Esophagus squamous epithelium (tissue), 5 donors: ENCODE results near the gene ENOX1. TPM values are rescaled to one million over a fixed set of nuclear protein-coding genes. Genes with fewer than 3 reads are reported as not detected.

Experiments
- DNase-seq: peaks from one replicate; lab custom pipeline; 2025; lab: John Stamatoyannopoulos, UW
- H3K27ac ChIP-seq, 4 donors: fragments of 200-600 bp; sonication (generic); one replicate each; pipeline ENCODE4 v1.5.1; 2016 to 2019; ENCODE audit warnings: mild to moderate bottlenecking in 1 of 4
- H3K27me3 ChIP-seq, 4 donors: fragments of 200-600 bp; sonication (generic); 1 replicate in 3 of 4; 2 replicates in 1 of 4; pipeline versions ENCODE4 v1.5.1 to v1.6.0; 2017 to 2021; ENCODE audit warnings: antibody characterized with exemption in 1 of 4
- H3K36me3 ChIP-seq, 3 donors: fragments of 200-600 bp; sonication (generic); one replicate each; pipeline ENCODE4 v1.5.1; 2016 to 2019
- H3K4me1 ChIP-seq, 3 donors: fragments of 200-600 bp; sonication (generic); one replicate each; pipeline ENCODE4 v1.5.1; 2017 to 2019
- H3K4me3 ChIP-seq, 4 donors: fragments of 200-600 bp; sonication (generic); 1 replicate in 3 of 4; 2 replicates in 1 of 4; pipeline ENCODE4 v1.5.1; 2016 to 2019; ENCODE audit warnings: mild to moderate bottlenecking in 2 of 4, moderate library complexity in 1 of 4
- H3K9me3 ChIP-seq, 3 donors: fragments of 200-600 bp; sonication (generic); one replicate each; pipeline ENCODE4 v1.5.1; 2016 to 2019
- POLR2A ChIP-seq, 4 donors: fragments of 450-650 bp; IDR thresholded peaks; one replicate each; pipeline ENCODE4 v1.6.1; 2017; ENCODE audit warnings: antibody characterized with exemption in 4 of 4, mild to moderate bottlenecking in 4 of 4, moderate library complexity in 3 of 4
- WGBS, 2 donors: methylation state at CpG; one replicate each; pipeline ENCODE4 v1.1.5; 2018; 5-methylcytosine and 5-hydroxymethylcytosine counted together
- intact Hi-C: fragments of 100-400 bp; cut with DNase I; formaldehyde crosslinking; loops from one replicate; pipeline ENCODE4 v1.15.0; 2022
- total RNA-seq, 4 donors: library from RNA; depleted of rRNA; stranded (reverse); fragments of >200 nt; gene quantifications; one replicate each; pipeline ENCODE4 v1.1.0, GENCODE V29; 2016
- TF ChIP-seq, protein P1 (sequence below), 6 experiments: fragments of 450-650 bp in 4 of 6; fragments of 200-600 bp in 2 of 6; sonication (generic) in 2 of 6; IDR thresholded peaks; one replicate each; pipeline ENCODE4 v1.5.1; 2016 to 2019; ENCODE audit warnings: antibody characterized with exemption in 6 of 6, mild to moderate bottlenecking in 4 of 6, moderate library complexity in 4 of 6
- donor health status: DM: yes; HTN: yes; CAD: no.

ENOX1 gene
- total RNA-seq, 4 donors from 2014 or later: 0.48 to 0.76 TPM; not detected in 2

DNA sequence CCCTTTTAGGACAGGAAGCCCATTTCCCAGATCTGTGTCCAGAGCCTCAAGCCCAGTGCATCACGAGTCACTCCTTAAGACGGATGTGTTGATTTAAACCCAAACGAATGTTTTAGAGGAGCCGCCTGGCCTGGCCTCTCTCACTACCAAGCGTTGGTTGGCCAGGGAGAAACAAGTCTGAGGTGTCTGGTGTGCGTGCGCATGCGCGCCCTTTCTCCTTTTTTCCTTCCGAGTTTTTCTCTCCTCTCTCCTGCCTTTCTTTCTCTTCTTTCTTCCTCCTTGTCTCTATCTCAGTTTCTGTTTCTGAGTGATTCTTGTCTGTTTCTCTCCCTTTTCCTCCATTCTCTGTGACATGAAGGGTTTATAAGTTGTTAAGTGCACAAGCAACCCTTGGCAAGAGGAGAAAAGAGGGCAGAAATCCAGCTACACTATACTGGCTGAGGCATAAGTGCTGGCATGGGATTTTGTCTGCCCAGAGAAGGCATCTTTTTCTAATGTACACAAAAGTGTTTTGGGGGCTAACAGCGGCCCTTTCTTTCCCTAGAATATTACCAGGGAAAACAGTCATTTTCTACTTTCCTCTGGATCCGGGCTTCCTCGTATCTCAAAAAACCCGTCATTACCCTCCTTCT lies 592.9 kb downstream of the ENOX1 start:
- no peak for DNase-seq
- Histone ChIP-seq H3K27me3 (no peaks in the 10 kb centered on the region), H3K4me1 (no peaks in the 10 kb centered on the region), H3K27ac (no peak overlapping the region), H3K4me3 (no peak overlapping the region), H3K9me3 (no peaks in the 10 kb centered on the region), H3K36me3 (no peaks in the 10 kb centered on the region)
- WGBS, 2 donors: 76 to 86% methylated on average over 14 of the region's 14 CpGs
- no peak for TF ChIP-seq POLR2A (IDR thresholded peaks at IDR 0.05)
- TF ChIP-seq, protein P1, sequence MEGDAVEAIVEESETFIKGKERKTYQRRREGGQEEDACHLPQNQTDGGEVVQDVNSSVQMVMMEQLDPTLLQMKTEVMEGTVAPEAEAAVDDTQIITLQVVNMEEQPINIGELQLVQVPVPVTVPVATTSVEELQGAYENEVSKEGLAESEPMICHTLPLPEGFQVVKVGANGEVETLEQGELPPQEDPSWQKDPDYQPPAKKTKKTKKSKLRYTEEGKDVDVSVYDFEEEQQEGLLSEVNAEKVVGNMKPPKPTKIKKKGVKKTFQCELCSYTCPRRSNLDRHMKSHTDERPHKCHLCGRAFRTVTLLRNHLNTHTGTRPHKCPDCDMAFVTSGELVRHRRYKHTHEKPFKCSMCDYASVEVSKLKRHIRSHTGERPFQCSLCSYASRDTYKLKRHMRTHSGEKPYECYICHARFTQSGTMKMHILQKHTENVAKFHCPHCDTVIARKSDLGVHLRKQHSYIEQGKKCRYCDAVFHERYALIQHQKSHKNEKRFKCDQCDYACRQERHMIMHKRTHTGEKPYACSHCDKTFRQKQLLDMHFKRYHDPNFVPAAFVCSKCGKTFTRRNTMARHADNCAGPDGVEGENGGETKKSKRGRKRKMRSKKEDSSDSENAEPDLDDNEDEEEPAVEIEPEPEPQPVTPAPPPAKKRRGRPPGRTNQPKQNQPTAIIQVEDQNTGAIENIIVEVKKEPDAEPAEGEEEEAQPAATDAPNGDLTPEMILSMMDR (IDR thresholded peaks at IDR 0.05): no peak
- intact Hi-C loops: no loop called here

DNA sequence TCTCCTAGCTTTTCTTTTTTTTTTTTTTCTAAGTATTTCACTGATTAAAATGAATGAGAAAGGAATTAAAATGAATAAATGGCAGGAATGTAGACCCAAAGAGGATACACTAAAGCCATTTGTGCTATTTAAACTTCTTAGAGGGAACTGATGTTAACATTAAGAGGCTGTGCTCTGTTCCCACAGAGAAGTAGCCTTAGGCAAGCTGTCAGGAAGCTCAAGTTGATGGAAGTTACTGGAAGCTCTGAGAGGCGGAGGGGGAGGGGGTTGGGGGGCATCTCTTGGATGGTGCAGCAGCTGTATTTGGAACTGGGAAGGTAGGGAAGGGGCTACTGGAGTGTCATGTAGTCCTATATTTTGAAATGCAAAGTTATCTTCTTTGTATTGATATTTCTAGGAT lies 595.2 kb downstream of the ENOX1 start:
- WGBS, 2 donors: 75% methylated on average over 1 of the region's 1 CpG; no CpG with 5 or more reads in 1 of the 2 donors

DNA sequence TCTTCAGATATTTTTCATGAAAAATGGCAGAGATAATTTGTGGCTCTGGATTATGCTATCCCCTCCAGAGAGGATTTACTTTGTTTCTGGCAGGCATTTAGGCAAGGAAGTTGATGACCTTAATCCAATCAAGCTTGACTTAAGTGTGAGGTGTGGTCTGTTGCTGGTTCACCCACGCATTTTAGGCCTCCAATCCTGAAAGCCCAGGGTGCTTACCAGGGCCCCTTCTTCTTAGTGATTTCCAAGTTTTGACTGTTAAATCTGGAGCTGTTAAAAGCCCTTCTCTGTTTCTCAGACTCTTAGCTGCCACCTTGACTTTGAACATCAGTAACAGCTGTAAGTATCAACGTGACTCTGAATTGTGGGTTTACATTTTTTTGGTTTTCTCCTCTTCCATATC lies 601.5 kb downstream of the ENOX1 start:
- TF ChIP-seq POLR2A (IDR thresholded peaks at IDR 0.05): no peak
- TF ChIP-seq, protein P1 (IDR thresholded peaks at IDR 0.05): no peak
- H3K36me3 ChIP-seq: no peaks in the 10 kb centered on the region

More for the DNA sequence above, 595.2 kb downstream of the ENOX1 start:
- no peaks in the 10 kb centered on the region for H3K4me1 ChIP-seq
- intact Hi-C loops: no loop called here
- H3K9me3 ChIP-seq: no peaks in the 10 kb centered on the region
- no peak overlapping the region for H3K27ac ChIP-seq
- no peak overlapping the region for H3K4me3 ChIP-seq
- TF ChIP-seq, protein P1 (IDR thresholded peaks at IDR 0.05): no peak
- no peak for TF ChIP-seq POLR2A (IDR thresholded peaks at IDR 0.05)
- H3K27me3 ChIP-seq: no peaks in the 10 kb centered on the region
- H3K36me3 ChIP-seq: no peaks in the 10 kb centered on the region
- no peak for DNase-seq

DNA sequence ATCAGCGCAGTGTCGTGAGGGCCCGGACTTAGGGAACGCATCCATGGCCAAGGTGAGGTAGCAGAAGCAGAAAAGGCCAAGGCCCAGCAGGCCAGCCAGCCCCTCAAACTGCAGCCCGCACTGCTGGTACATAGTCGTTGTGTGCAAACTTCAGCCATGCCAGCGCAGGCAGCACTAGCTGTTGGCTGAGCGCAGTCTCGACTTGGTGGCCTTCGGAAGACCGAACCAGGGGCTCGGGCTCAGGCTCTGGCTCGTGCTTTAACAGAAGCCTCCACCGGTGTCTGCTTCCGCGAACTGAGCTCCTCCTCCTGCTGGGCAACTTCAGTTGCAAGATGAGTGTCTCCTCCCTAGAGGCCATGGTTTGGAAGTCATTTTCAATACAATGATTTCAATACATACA lies 605.9 kb downstream of the ENOX1 start:
- no peak for TF ChIP-seq POLR2A (IDR thresholded peaks at IDR 0.05)
- TF ChIP-seq, protein P1 (IDR thresholded peaks at IDR 0.05): no peak
- Histone ChIP-seq H3K9me3 (no peaks in the 10 kb centered on the region), H3K36me3 (no peaks in the 10 kb centered on the region), H3K4me3 (no peak overlapping the region), H3K27ac (no peak overlapping the region), H3K27me3 (no peaks in the 10 kb centered on the region), H3K4me1 (no peaks in the 10 kb centered on the region)
- no peak for DNase-seq
- intact Hi-C loops: no loop called here
- WGBS, 2 donors: 84 to 92% methylated on average over 12 to 16 of the region's 16 CpGs

More for the DNA sequence above, 601.5 kb downstream of the ENOX1 start:
- DNase-seq: no peak
- Histone ChIP-seq H3K4me1 (no peaks in the 10 kb centered on the region), H3K27me3 (no peaks in the 10 kb centered on the region), H3K27ac (no peak overlapping the region), H3K9me3 (no peaks in the 10 kb centered on the region), H3K4me3 (no peak overlapping the region)
- WGBS, 2 donors: 57 to 75% methylated on average over 2 of the region's 2 CpGs
- intact Hi-C loops: no loop called here

DNA sequence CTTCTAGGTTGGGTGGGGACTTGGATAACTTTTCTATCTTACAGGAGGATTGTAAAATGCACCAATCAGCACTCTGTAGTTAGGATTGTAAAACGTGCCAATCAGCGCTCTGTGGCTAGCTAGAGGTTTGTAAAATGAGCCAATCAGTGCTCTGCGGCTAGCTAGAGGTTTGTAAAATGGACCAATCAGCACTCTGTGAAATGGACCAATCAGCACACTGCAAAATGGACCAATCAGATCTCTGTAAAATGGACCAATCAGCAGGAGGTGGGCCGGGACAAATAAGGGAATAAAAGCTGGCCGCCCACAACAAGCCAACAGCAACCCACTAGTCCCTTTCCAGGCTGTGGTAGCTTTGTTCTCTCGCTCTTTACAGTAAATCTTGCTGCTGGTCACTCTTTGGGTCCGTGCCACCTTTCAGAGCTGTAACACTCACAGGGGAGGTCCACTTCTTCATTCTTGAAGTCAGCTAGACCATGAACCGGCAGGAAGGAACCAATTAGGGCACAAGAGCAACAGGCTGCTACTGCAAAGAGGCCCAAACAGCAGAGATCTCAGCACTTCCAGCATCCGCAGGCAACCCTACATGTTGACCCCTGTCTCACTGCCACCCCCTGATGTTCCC lies 606.6 kb downstream of the ENOX1 start:
- 91 to 92% methylated on average over 8 of the region's 9 CpGs for WGBS, 2 donors
- intact Hi-C loops: no loop called here
- Histone ChIP-seq H3K4me3 (no peak overlapping the region), H3K9me3 (no peaks in the 10 kb centered on the region), H3K27me3 (no peaks in the 10 kb centered on the region), H3K36me3 (no peaks in the 10 kb centered on the region), H3K27ac (no peak overlapping the region), H3K4me1 (no peaks in the 10 kb centered on the region)
- no peak for TF ChIP-seq POLR2A (IDR thresholded peaks at IDR 0.05)
- TF ChIP-seq, protein P1 (IDR thresholded peaks at IDR 0.05): no peak
- no peak for DNase-seq
